NCI-H526 treated with DMSO at 0.1 percent for 48 hours (cell line): ENCODE measurements around the gene MYL7.
"Not testable (repeated sequence)": the region's sequence is repeated elsewhere in the genome, so short reads cannot be mapped to it uniquely, and the experiment has no call there.

ENCODE experiments used
- DNase-seq: peaks from one replicate; lab custom pipeline; 2025; lab: John Stamatoyannopoulos, UW

The MYL7 gene

GRCh38 chr7:44141221-44141850, at the start of gene MYL7:
Gene MYL7, minus strand, starts transcription at chr7:44141332. Its CDS starts 27 bp downstream, at chr7:44141305.
- no peak for DNase-seq

- DNase-seq: no peak
Measured at GRCh38 chr7:44189993-44190872, 49.1 kb upstream of the MYL7 start.

GRCh38 chr7:44189286-44189992, 48.3 kb upstream of the MYL7 start, which contains the start of gene GCK:
Gene GCK, minus strand, starts transcription at chr7:44189439. Its CDS starts 486 bp downstream, at chr7:44188953.
- no peak for DNase-seq

- no peak for DNase-seq
Measured at GRCh38 chr7:44188480-44189225, 47.5 kb upstream of the MYL7 start.

- no peak for DNase-seq
Measured at GRCh38 chr7:44187636-44188416, 46.7 kb upstream of the MYL7 start.

GRCh38 chr7:44186736-44187135, 45.6 kb upstream of the MYL7 start:
- DNase-seq: no peak

GRCh38 chr7:44185729-44186128, 44.6 kb upstream of the MYL7 start:
- no peak for DNase-seq

- DNase-seq: no peak
Measured at GRCh38 chr7:44184873-44185446, 43.8 kb upstream of the MYL7 start.

GRCh38 chr7:44184206-44184872, 43.2 kb upstream of the MYL7 start:
- DNase-seq: no peak

GRCh38 chr7:44183386-44183785, 42.3 kb upstream of the MYL7 start:
- no peak for DNase-seq

GRCh38 chr7:44182827-44183226, 41.7 kb upstream of the MYL7 start:
- DNase-seq: no peak

- DNase-seq: no peak
Measured at GRCh38 chr7:44180631-44181030, 39.5 kb upstream of the MYL7 start.

GRCh38 chr7:44177570-44178131, 36.5 kb upstream of the MYL7 start:
- no peak for DNase-seq

GRCh38 chr7:44176486-44176885, 35.4 kb upstream of the MYL7 start:
- no peak for DNase-seq

GRCh38 chr7:44175730-44176129, 34.6 kb upstream of the MYL7 start:
- no peak for DNase-seq

- not testable (repeated sequence) for DNase-seq
Measured at GRCh38 chr7:44174694-44174948, 33.5 kb upstream of the MYL7 start.

GRCh38 chr7:44173911-44174693, 33.0 kb upstream of the MYL7 start:
- no peak for DNase-seq

GRCh38 chr7:44172803-44173424, 31.8 kb upstream of the MYL7 start:
- no peak for DNase-seq

GRCh38 chr7:44172352-44172751, 31.2 kb upstream of the MYL7 start:
- no peak for DNase-seq
